GM21515 (cell line): ENCODE results near the gene RGS7.
"Not testable (repeated sequence)": the region's sequence is repeated elsewhere in the genome, so short reads cannot be mapped to it uniquely, and the experiment has no call there.

Experiments used
- ATAC-seq: cut with Tn5 transposase; IDR thresholded peaks from one replicate; pipeline ENCODE4 v1.9.1; 2021; ENCODE audit not compliant: unreplicated experiment

The RGS7 gene

DNA sequence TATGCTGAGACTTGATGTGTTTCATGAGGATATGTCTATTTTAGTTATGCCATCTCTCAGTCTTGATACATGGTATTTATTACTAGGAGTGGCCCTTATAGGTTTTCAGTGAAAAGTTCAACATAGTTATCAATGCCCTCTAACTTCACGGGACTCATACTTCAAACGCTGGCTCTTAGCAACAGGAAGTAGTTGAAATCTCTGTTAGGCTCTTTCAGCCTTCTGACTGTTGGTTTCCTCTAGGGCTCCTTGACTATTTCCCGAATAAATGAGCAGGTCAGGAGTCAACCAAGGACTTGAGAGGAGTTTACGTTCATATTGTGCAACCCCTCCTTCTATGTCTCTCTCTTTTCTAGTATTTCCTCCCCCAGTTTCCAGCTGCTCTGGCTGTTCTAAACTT lies 141.8 kb downstream of the RGS7 start:
- no peak for ATAC-seq

DNA sequence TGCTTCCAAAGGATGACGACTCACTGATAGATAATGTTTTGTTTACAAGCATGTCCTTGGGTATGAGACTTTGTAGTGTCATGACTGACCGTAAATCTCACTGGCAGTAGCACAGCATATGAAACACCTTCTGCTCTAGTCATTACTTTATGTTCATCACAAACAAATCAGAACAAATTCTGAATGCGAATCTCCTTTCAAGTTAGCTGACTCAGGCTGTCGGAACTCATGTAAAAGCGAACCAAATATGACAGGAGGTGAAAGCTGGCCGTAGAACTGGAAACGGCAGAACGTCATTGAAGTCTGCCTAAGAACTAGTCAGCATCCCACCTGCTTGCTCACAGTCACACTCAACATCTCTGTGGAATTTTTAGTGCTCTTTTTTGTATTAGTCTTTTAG lies 143.9 kb downstream of the RGS7 start:
- ATAC-seq, result no peak

DNA sequence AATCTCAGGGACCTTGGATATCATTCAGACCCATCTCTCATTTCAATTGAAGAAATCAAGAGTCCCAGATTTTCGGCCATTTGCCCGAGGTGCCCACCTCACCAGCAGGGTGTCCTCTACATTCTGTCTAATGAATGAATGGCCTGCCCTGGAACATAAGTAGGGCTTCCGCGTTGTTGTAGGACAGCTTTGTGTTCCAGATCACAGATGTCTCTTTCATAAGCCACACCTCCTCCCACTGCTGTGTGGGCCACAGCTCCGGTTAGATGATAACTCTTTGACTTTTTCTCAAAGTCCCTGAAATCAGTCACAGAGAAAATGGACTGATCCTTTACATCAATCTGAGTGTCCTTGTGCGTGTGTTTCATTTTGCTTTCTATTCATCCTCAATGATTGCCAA lies 144.4 kb downstream of the RGS7 start:
- ATAC-seq, result no peak

DNA sequence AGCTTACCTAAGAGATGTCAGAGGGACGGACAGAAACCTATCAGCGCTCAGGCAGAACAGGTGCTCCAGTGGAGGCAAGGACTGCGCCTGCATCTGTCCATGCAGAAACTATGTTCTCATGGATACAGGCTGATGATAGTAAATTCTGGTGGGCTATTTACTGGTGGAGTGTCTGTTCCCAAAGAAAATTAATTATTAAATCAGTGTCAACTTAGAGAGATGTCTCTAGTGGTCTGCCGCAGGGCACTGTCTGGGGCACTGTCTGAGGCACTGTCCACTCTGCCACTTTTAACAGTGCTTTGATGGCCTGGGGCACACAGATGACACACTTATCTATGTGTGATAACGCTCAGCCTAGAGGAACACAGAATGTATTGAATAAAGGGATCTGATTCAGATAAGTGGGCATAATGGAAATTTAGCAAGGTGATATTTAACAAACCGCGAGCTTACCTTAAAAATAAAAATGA lies 148.1 kb downstream of the RGS7 start:
- no peak for ATAC-seq

DNA sequence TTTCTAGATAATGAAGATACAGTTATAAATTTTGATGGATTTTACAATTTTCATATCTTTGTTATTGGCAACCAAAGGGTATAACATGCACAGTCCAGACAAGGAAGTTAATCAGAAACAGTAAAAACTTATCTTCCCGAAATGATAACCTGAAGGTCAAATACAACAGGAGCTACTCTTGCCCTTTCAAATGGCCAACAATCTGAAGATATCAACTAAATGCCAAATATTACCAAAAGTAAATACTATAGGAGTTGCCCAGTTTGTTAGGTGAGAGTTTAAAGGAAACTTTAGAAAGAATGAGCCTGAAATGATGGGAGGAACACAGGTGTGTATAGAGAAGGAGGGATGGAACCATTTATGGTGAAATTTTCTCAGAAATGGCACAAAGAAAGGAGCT lies 153.2 kb downstream of the RGS7 start:
- ATAC-seq, result no peak

DNA sequence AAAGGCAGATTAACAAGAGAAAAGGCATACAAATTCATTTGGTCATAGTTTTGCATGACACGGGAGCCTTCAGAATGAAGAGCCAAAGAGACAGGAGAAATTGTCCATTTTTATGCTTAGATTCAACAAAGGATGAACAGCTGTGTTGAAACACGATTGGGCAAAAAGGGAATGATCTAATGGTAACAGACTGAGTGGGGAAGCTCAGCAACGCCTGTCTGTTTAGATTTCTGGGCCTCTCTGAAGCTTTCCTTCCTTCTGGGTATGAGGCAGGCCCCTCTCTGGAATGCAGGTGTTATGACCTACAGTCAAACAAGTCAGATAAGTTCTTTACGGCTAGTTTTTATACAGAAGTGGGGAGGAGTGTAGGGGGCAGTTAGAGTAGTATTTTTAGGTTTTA lies 154.6 kb downstream of the RGS7 start:
- ATAC-seq, result no peak

DNA sequence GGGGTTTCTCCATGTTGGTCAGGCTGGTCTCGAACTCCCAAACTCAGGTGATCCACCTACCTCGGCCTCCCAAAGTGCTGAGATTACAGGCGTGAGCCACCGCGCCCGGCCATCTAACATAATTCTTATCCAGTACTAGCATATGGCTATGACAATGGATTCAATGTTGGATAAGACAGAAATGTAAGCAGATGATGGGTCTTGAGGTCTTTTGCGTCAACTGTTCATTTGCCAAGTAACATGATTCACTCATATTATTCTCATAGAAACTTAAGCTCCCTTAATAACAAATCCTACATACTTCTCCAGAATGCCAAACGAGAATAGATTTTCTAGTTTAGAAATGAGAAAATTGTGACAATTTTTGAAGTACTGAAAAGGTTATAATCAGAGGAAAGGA lies 170.3 kb downstream of the RGS7 start:
- ATAC-seq, result no peak

DNA sequence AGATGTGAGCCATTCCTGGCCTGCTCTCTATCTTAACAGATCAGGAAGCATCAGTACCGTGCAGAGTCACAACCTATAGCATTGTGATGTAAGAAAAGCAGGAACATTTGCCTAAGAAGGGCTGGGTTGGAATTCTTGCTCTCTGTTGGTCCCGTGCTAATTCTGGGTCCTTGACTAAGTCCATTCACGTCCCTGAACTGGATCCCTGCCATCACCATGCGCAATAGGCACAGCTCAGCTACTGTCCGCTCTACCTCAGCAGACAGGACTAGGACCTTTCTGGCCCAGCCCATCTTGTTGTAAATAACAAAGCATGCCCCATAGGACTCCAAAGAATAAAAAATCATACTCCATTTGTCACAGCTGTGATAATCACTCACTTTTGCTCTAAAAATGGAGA lies 175.0 kb downstream of the RGS7 start:
- ATAC-seq, result no peak

DNA sequence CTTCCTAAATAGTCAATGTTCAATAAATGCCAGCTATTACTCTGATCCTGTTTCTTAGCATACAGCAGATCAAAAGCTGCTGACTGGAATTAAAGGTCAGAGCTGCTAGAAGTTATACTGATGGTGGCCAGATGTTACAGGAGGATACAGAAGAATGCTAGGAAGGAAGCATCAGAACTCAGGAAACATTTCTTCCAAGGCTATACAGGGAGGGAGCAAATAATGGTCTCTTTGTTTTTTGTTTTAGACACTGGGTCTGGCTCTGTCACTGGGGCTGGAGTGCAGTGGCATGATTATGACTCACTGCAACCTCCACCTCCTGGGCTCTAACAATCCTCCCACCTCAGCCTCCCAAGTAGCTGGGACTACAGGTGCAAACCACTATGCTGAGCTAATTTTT lies 175.5 kb downstream of the RGS7 start:
- no peak for ATAC-seq

DNA sequence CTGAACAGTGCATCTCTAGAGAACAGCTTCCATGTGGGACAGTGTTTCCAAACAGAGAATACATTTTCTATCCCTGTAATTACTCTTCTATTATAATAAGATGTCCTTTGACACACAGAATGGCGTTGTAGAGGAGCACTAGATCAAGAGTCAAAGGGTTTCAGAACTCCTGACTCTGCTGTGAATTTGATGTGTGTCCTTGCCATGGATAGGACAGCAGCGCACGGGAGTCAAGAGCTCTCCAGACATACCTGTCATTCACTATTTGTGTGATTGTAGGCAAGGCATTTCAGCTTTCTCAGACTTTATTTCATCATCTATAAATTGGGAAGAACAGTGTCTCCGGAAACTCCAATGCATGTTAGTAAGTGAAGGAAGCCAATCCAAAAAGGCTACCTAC lies 176.4 kb downstream of the RGS7 start:
- ATAC-seq, result no peak

DNA sequence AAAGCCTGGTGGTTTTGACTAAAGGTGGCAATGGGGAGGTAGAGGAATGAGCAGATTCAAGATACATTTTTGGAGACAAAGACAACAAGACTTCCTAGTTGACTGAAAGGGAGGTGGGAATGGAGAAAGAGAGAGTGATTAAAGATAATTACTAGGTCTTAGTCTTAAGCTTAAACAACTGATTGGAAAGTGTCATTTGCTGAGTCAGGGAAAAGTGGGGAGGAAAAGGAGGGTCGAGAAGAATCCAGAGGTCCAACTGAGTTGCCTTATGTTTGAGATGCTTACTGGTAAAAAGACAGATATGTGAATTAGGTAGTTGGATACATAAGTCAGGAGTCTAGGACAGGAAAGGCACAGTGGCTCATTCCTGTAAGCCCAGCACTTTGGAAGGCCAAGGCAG lies 179.3 kb downstream of the RGS7 start:
- ATAC-seq, result no peak

DNA sequence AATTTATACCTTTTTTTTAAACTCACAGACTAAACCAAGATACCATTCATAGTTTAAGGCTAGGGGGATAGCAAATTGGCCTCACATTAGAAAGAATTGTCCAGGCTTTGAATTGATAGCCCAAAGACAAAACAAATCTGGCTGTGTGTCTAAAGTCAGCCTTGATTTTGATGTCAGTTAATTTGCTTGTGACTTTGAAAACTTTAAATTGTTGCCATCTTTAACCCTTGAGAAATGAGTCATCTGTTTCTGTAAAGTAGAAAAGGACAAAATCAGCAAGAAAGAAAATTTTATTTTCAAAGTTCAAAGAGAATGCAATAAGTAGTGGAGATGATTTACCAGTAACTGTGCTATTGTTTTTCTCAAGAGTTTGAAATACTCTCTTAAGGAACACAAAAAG lies 184.5 kb downstream of the RGS7 start:
- no peak for ATAC-seq

DNA sequence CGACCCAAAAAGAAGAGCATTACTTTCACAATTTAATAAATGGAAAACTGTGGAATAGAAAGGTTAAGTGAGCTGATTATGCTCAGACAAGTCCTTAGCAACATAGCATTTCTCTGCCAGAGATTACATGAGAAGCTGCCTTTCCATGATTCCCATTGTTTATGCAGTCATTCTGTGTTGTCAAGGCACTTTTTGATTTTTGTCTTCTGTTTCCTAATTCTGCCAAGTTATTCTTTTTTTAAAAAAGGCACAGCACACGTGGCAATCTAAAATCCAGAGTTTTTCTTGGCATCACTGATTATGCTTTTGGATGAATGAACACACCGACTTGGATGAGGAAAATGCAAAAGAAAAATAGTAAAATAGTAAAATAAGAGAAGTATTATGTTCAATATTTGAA lies 185.0 kb downstream of the RGS7 start:
- no peak for ATAC-seq

DNA sequence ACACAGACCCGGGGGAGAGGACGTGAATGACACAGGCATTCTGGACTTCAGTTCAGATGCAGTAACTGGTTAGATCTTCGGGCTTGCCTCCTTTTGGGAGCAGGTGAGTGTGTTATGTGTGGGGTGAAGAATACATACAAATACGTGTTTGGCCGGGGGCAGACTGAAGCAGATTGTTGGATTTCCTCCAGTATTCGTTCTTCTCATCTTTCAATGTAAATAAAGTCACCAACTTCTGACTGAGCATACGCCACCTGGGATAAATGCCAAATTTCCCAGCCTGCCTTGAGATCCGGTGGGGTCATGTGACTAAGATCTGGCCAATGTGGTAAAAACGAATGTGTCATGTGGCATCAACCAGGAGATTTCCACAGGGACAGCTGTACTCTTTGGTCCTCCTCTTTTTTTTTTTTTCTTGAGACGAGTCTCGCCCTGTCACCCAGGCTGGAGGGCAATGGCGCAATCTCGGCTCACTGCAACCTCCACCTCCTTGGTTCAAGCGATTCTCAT lies 189.8 kb downstream of the RGS7 start:
- ATAC-seq, result no peak

DNA sequence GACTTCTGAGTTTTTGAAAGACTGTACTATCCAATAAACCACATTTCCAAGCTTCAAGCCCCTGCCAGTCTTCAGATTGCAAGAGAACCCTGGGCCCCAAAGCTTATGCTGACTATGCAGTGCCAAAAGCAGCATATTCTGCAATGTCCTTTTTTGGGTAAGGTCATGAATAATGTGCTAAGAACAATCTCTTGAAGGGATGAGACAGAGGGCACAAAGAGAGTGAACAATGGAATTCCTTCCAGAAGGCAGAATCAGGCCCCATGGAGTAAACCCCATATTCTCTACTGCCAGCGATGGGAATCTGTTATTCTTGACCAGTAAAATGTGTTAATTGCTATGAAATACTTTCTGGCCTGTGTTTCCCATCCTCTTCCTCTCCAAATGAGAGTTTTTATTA lies 190.4 kb downstream of the RGS7 start:
- ATAC-seq, result no peak

DNA sequence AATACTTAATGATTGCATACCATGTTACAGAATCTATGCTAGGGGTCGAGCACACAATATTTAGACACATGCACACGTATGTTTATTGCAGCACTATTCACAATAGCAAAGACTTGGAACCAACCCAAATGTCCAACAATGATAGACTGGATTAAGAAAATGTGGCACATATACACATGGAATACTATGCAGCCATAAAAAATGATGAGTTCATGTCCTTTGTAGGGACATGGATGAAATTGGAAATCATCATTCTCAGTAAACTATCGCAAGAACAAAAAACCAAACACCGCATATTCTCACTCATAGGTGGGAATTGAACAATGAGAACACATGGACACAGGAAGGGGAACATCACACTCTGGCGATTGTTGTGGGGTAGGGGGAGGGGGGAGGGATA lies 191.7 kb downstream of the RGS7 start:
- not testable (repeated sequence) for ATAC-seq

DNA sequence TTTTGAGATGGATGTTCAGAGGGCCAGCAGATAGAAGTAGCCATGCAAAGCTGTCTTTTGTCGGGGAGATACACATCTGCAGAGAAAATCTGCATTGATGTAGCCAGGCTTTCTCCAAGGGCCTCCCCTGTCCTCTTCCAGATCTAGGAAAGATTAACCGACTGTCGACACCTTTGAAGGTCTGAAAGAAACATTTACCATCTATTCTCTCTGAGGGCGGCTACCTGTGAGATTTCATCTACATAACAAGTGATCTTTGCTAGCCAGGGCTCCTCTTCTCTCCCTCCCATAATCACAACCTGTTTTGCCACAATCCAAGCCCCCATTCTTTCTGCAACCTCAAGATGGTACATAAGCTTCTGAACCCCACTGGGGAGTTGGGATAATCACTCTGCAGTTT lies 193.6 kb downstream of the RGS7 start:
- no peak for ATAC-seq

DNA sequence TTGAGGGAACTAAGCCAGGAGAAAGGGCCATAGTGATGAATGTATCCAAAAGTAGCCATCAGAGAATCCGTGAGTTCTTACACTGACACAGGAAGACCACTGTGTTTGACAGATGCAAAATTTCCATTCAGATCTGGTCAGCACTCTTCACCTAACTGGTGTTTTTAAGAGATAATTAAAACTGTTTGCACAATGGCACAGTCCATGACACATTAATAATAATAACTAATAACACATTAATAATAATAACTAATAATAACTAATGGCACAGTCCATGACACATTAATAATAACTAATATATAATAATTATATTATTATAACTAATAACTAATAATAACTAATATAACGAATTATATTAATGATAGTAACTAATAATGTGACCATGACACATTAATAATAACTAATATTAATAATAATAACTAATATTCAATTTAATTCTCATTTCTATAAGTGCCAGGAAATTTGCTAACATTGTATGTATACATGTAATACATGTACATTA lies 195.8 kb downstream of the RGS7 start:
- no peak for ATAC-seq

DNA sequence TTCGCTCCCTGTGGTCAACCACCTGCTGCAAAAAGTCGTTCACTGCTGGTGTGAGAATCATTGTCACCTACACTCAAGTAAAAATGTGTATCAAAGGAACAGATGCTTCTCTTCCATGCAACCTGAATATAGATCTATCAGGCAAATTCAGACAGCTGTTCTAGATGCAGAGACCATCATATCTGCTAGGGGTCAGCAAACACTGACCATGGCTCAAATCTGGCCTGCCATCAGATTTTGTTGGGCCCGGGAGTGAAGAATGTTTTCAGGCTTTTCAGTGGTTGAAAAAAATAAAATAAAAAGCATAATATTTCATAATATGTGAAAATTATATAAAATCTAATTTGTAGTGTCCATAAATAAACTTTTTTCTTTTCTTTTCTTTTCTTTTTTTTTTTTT lies 199.6 kb downstream of the RGS7 start:
- no peak for ATAC-seq

DNA sequence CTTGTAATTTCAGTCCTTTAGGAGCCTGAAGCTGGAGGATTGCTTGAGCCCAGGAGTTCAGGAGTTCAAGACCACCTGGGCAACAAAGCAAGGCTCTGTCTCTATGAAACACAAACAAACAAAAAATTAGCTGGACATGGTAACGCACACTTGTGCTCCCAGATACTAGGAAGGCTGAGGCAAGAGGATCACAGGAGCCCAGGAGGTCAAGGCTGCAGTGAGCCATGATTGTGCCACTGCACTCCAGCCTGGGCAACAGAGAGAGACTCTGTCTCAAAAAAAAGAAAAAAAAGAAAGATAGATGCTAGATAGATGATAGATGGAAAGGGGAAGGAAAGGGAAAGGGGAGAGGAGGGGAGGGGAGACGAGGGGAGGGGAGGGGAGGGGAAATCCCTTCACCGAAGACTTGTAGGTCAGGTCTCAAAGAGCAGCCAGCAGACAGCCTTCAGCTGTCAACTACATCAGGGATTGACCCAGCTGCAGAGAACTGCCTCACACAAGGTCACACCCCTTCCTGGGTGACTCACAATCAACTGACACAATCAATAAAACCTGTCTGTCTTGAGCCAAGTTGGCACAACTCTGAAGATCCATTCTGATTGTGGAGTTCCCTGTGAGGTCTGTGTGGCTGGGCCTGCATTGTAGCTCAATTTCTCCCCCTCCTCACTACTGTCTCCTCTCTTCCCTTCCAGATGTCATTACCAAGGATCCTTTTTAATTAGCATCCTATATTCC lies 200.6 kb downstream of the RGS7 start:
- no peak for ATAC-seq

DNA sequence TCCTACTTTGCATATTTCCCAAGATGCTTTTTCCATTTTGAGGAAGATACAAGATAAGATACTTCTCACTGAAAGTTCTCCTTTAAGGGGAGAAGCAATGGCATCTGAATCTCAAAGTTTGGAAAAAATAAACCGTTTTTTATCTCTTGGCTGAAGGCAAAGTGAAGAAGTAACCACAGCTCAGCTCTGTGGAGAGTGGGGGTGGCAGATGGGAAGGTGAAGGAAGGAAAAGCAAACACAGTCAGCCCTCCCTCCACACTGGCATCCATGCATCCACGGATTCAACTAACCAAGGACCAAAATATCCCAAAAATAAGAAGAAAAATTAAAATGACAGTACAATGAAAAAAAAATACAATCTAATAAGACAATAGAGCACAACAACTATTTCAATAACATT lies 211.1 kb downstream of the RGS7 start:
- no peak for ATAC-seq

DNA sequence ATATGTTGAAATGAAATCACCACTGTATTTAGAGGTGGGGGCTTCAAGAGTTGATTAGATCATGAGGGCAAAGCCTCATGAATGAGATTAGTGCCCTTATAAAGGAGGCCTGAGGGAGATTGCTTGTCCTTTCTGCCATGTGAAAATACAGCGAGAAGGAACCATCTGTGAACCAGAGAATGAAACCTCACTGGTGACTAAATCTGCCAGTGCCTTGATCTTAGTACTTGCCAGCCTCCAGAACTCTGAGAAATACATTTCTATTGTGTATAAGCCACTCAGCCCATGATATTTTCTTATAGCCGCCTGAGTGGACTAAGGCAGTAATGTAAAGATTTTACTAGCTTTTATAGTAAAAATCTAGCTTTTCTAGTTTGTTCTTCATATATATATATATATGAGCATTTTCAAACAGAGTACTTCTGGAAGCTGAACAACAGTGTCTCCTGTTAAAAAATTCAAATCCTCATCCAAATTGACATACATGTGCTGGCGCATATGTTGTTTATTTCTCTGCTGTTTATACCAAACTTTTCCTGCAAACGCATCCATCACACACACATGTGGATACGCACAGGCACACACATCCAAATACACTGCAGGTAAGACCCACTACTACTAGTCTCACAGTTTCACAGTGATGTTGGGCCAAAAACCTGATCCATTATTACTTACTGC lies 213.1 kb downstream of the RGS7 start:
- no peak for ATAC-seq
